ENCODE measurements around the gene ORM2.
"Not testable (repeated sequence)": the region's sequence is repeated elsewhere in the genome, so short reads cannot be mapped to it uniquely, and the experiment has no call there.

The ORM2 gene

DNA sequence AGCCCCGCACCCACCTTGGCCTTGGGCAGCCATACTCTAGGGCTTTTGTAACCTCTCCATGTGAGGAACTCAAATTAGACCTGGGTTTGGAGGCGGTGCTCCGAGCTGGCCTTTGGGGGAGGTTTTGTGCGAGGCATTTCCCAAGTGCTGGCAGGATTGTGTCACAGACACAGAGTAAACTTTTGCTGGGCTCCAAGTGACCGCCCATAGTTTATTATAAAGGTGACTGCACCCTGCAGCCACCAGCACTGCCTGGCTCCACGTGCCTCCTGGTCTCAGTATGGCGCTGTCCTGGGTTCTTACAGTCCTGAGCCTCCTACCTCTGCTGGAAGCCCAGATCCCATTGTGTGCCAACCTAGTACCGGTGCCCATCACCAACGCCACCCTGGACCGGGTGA, at the start of gene ORM2:
Gene ORM2, plus strand, starts transcription at position 245 of the 398 bp plus-strand sequence. Its CDS starts 36 bp downstream, at position 281.
- not testable (repeated sequence) for H3K27me3 ChIP-seq (ENCODE audit: control insufficient read depth, insufficient read depth, low read length); H3K4me2 ChIP-seq (ENCODE audit: low read length); H3K27ac ChIP-seq; H3K9me3 ChIP-seq (ENCODE audit: control insufficient read depth, low read length); H3K4me3 ChIP-seq (ENCODE audit: low read depth, low read length); H3K4me1 ChIP-seq; H2AFZ ChIP-seq; H3K9ac ChIP-seq; H3K79me2 ChIP-seq; H3K36me3 ChIP-seq (ENCODE audit: control insufficient read depth, insufficient read depth, low read length)

DNA sequence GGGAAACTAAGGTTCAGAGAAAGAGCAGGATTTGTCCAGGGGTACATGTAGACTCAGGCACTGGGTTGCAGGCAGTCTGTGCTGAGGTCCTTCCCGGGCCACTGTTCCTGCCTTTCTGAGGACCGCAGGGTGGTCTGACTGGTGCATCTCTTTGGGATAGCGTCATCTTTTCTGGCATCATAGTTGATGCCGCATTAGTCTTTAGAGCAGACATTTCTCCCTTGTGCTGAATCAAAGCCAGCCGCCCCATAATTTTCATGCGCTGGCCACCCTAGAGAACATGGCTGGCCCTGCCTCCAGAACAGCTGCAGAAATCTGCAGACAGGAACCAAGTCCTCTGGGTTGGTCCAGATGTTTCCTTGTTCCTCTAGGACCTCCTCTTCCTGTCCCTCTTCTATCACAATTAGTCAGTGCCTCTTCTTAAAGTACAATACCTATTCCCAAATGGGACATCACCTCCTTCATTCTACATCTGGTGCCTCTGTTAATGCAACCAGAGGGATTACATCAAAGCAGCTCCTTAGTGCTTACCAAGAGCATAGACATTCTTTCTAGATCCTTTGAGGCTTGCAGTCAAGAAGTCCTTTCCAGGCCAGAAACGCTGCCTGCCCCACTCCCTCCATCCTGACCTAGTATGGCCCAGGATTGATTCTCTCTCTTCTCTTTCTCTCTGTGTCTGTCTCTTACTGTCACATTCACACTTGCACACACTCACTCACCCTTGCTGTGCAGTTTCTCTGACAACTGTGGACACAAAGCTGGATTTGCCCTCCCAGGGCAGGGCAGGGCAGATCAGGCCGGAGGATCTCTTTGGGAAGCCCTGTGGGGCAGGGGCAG, 48.8 kb upstream of the ORM2 start:
- Histone ChIP-seq H3K4me1 (no peaks in the 10 kb centered on the region), H3K27me3 (ENCODE audit: control insufficient read depth, insufficient read depth, low read length) (no peaks in the 10 kb centered on the region)

DNA sequence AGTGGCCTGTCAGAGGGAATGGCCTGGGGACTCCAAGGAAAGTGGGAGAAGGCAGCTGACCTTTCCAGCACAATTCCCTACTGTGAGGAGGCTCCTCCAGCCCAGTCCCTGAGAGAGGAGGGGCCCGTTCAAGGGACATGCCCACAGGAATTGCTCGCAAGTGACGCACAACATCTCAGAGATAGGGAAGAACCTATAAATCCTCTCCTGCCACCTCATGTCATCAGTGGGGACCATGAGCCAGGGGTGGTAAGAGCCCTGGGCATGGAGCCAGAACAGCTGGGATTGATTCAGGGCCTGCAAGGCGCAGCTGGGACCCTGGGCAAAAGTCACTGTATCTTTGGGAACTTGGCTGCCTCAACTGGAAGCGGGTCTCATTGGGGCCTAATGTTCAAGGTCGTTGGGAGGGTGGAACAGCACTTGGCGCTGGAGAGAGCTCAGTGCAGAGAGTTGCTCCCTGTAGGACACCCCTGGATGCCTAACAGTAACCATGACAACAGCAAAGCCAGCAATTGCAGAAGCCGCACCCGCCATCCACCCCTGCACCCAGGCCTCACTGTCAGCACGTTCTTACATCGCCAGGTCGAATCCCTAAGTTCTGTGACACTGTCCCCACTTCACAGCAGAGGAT, 48.1 kb upstream of the ORM2 start:
- Histone ChIP-seq H3K9me3 (ENCODE audit: control insufficient read depth, low read length) (no peaks in the 10 kb centered on the region), H2AFZ (no peak overlapping the region), H3K9ac (no peak overlapping the region), H3K27ac (no peak overlapping the region), H3K4me3 (ENCODE audit: low read depth, low read length) (no peak overlapping the region), H3K4me2 (ENCODE audit: low read length) (no peak overlapping the region), H3K79me2 (no peaks in the 10 kb centered on the region), H3K4me1 (no peaks in the 10 kb centered on the region), H3K36me3 (ENCODE audit: control insufficient read depth, insufficient read depth, low read length) (no peaks in the 10 kb centered on the region), H3K27me3 (ENCODE audit: control insufficient read depth, insufficient read depth, low read length) (no peaks in the 10 kb centered on the region)
- TF ChIP-seq, protein P1, sequence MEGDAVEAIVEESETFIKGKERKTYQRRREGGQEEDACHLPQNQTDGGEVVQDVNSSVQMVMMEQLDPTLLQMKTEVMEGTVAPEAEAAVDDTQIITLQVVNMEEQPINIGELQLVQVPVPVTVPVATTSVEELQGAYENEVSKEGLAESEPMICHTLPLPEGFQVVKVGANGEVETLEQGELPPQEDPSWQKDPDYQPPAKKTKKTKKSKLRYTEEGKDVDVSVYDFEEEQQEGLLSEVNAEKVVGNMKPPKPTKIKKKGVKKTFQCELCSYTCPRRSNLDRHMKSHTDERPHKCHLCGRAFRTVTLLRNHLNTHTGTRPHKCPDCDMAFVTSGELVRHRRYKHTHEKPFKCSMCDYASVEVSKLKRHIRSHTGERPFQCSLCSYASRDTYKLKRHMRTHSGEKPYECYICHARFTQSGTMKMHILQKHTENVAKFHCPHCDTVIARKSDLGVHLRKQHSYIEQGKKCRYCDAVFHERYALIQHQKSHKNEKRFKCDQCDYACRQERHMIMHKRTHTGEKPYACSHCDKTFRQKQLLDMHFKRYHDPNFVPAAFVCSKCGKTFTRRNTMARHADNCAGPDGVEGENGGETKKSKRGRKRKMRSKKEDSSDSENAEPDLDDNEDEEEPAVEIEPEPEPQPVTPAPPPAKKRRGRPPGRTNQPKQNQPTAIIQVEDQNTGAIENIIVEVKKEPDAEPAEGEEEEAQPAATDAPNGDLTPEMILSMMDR (IDR thresholded peaks at IDR 0.05), result no peak

More for the DNA sequence above, 48.8 kb upstream of the ORM2 start:
- no peak overlapping the region for H3K9ac ChIP-seq
- H3K4me2 ChIP-seq (ENCODE audit: low read length), result no peak overlapping the region
- H3K27ac ChIP-seq, result no peak overlapping the region
- H3K36me3 ChIP-seq (ENCODE audit: control insufficient read depth, insufficient read depth, low read length), result no peaks in the 10 kb centered on the region
- H3K9me3 ChIP-seq (ENCODE audit: control insufficient read depth, low read length), result no peaks in the 10 kb centered on the region
- no peaks in the 10 kb centered on the region for H3K79me2 ChIP-seq
- H3K4me3 ChIP-seq (ENCODE audit: low read depth, low read length), result no peak overlapping the region
- no peak overlapping the region for H2AFZ ChIP-seq
- TF ChIP-seq, protein P1 (IDR thresholded peaks at IDR 0.05), result no peak

DNA sequence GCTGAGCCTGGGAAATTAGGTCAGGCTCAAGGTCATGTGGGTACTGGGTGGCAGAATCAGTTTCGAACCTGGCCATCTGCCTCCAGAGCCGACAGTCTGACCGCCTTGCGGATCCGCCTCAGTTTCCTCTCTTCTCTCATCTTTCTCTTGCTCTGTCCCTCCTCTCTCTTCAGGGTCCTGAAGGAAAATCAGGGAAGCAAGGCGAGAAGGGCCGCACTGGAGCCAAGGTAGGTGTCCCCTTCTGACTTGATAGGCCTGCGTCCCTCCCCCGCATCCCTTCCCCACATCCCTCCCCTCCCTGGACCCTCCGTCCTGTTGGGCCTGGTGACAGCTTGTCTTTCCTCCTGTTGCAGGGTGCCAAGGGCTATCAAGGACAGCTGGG, 47.6 kb upstream of the ORM2 start:
- Histone ChIP-seq H3K27me3 (ENCODE audit: control insufficient read depth, insufficient read depth, low read length) (no peaks in the 10 kb centered on the region), H2AFZ (no peak overlapping the region), H3K36me3 (ENCODE audit: control insufficient read depth, insufficient read depth, low read length) (no peaks in the 10 kb centered on the region), H3K9me3 (ENCODE audit: control insufficient read depth, low read length) (no peaks in the 10 kb centered on the region), H3K4me1 (no peaks in the 10 kb centered on the region), H3K4me2 (ENCODE audit: low read length) (no peak overlapping the region), H3K27ac (no peak overlapping the region), H3K79me2 (no peaks in the 10 kb centered on the region), H3K4me3 (ENCODE audit: low read depth, low read length) (no peak overlapping the region), H3K9ac (no peak overlapping the region)
- TF ChIP-seq, protein P1 (IDR thresholded peaks at IDR 0.05), result no peak

DNA sequence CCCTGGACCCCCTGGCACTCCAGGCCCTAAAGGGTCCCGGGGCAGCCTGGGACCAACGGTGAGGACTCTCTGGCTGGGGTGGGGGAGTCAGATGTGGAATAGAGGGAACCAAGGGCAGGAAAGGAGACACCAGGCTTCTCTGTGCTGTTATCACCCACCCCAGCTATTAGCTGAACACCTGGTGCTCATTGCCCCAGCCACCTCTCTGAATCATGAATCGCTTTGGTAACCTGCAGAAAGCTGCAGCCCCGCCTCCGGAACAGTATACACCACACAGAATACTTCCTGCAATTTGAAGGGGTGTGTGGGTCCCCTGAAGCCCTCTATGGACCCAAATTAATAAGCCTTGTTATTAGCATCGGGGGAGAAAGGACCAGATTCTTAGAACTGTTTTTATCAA, 47.2 kb upstream of the ORM2 start:
- TF ChIP-seq, protein P1 (IDR thresholded peaks at IDR 0.05), result no peak
- Histone ChIP-seq H3K4me1 (no peaks in the 10 kb centered on the region), H3K27me3 (ENCODE audit: control insufficient read depth, insufficient read depth, low read length) (no peaks in the 10 kb centered on the region), H3K27ac (no peak overlapping the region), H3K36me3 (ENCODE audit: control insufficient read depth, insufficient read depth, low read length) (no peaks in the 10 kb centered on the region), H2AFZ (no peak overlapping the region), H3K4me3 (ENCODE audit: low read depth, low read length) (no peak overlapping the region), H3K9me3 (ENCODE audit: control insufficient read depth, low read length) (no peaks in the 10 kb centered on the region), H3K79me2 (no peaks in the 10 kb centered on the region), H3K9ac (no peak overlapping the region), H3K4me2 (ENCODE audit: low read length) (no peak overlapping the region)
